ENCODE results near the gene GNA14.

GNA14 gene

DNA sequence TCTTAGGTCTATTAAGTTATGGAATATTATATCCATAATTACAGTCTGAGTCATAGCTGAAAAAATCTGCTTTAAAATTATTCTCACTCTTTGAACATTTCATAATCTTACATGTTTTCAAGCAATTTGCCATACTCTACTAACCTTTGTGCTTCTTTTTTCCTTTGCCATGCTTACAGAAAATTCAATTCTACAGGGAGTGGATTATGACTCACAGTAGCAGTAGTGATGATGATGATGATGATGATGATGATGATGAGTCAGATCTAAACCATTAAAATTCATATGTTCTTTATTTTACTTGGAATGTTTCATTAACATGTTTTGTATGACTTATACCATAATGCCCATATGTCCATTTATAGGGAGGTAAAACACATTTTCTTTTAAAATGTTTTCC is 263.7 kb downstream of the GNA14 start:
- DNase-seq = no peak

DNA sequence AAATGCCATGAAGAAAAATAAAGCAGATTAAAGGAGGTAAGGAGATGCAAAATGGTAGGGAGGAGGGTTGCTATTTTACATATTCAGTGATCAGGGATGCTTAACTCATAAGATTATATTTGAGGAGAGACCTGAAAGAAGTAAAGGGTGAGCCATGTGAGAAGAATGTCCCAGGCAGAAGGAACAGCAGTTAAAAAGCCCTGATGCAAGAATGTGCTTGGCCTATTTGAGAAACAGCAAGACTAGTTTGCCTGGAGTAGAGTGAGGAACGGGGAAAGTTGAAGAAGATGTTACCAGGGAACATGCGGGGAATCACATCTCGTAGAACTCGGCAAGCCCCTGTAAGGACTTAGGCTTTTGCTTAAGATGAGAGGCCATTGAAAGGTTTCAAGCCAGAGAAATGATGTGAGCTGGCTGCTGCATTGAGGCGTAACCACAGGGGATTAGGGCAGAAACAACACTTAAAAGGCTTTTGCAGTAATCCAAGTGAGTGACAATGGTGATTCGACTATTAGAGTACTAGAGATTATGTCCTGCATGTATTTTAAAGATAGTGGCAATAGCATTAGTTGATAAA is 272.1 kb downstream of the GNA14 start:
- DNase-seq = no peak

DNA sequence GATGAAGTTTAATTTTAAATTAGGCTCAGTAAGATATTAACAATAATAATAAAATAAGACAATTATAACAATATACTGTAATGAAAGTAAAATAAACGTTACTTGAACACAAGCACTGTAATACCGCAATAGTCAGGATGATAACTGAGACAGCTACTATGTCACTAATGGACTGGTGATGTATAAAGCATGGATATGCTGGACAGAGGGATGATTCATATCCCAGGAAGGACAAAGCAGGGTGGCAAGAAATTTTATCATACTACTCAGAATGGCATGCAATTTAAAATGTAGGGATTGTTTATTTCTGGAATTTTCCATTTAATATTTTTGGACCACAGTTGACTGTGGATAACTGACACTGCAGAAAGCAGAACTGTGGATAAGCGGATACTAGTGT is 273.9 kb downstream of the GNA14 start:
- DNase-seq = no peak
